ENCODE data around the gene IARS2.
A peak's percentile ranks its signal among the peaks of the same experiment; 100 is the strongest.
"Not testable (repeated sequence)": the region's sequence is repeated elsewhere in the genome, so short reads cannot be mapped to it uniquely, and the experiment has no call there.

Gene IARS2

GRCh38 chr1:220094016-220094911, at the start of gene IARS2:
TSS of gene IARS2 (plus strand) at chr1:220094132. CDS start at chr1:220094217, 85 bp downstream.
- DNase-seq (ENCODE audit: low read depth in 1 of 2, low spot score in 1 of 2), result peak; percentile 70 to 87

- DNase-seq (ENCODE audit: low read depth in 1 of 2, low spot score in 1 of 2), result no peak
Measured at GRCh38 chr1:220044678-220045355, 49.1 kb upstream of the IARS2 start.

- no peak for DNase-seq (ENCODE audit: low read depth in 1 of 2, low spot score in 1 of 2)
Measured at GRCh38 chr1:220045356-220046051, 48.4 kb upstream of the IARS2 start.

GRCh38 chr1:220046052-220046930, 47.6 kb upstream of the IARS2 start, which contains the start of gene EPRS1:
TSS of gene EPRS1 (minus strand) at chr1:220046505. CDS start at chr1:220046388, 117 bp downstream.
- DNase-seq (ENCODE audit: low read depth in 1 of 2, low spot score in 1 of 2), result peak; percentile 84 to 91

- DNase-seq (ENCODE audit: low read depth in 1 of 2, low spot score in 1 of 2), result no peak
Measured at GRCh38 chr1:220056374-220056773, 37.6 kb upstream of the IARS2 start.

GRCh38 chr1:220060876-220061275, 33.1 kb upstream of the IARS2 start:
- DNase-seq (ENCODE audit: low read depth in 1 of 2, low spot score in 1 of 2), result no peak

GRCh38 chr1:220062629-220063028, 31.3 kb upstream of the IARS2 start:
- DNase-seq (ENCODE audit: low read depth in 1 of 2, low spot score in 1 of 2), result no peak

GRCh38 chr1:220067269-220068204, 26.4 kb upstream of the IARS2 start:
- no peak for DNase-seq (ENCODE audit: low read depth in 1 of 2, low spot score in 1 of 2)

- DNase-seq (ENCODE audit: low read depth in 1 of 2, low spot score in 1 of 2), result no peak
Measured at GRCh38 chr1:220076861-220077762, 16.8 kb upstream of the IARS2 start.

GRCh38 chr1:220077887-220078286, 16.0 kb upstream of the IARS2 start:
- DNase-seq (ENCODE audit: low read depth in 1 of 2, low spot score in 1 of 2), result no peak

GRCh38 chr1:220084460-220084859, 9.5 kb upstream of the IARS2 start:
- DNase-seq (ENCODE audit: low read depth in 1 of 2, low spot score in 1 of 2), result no peak

- DNase-seq (ENCODE audit: low read depth in 1 of 2, low spot score in 1 of 2), result not testable (repeated sequence)
Measured at GRCh38 chr1:220086261-220086686, 7.7 kb upstream of the IARS2 start.

GRCh38 chr1:220089650-220090556, 4.0 kb upstream of the IARS2 start, which contains the start of gene BPNT1:
TSS of gene BPNT1 (minus strand) at chr1:220089788. CDS start at chr1:220079846, 9,942 bp downstream.
- peak; percentile 96 to 98 for DNase-seq (ENCODE audit: low read depth in 1 of 2, low spot score in 1 of 2)

- no peak for DNase-seq (ENCODE audit: low read depth in 1 of 2, low spot score in 1 of 2)
Measured at GRCh38 chr1:220092694-220093093, 1.2 kb upstream of the IARS2 start.

GRCh38 chr1:220093361-220094015, 444 bp upstream of the IARS2 start:
- no peak for DNase-seq (ENCODE audit: low read depth in 1 of 2, low spot score in 1 of 2)

GRCh38 chr1:220099826-220100225, 5.9 kb downstream of the IARS2 start:
- no peak for DNase-seq (ENCODE audit: low read depth in 1 of 2, low spot score in 1 of 2)

- DNase-seq (ENCODE audit: low read depth in 1 of 2, low spot score in 1 of 2), result not testable (repeated sequence)
Measured at GRCh38 chr1:220110473-220110872, 16.5 kb downstream of the IARS2 start.

All from activated CD4-positive, alpha-beta T cell treated with anti-CD3 and anti-CD28 coated beads, Interleukin-2, amount 50 U/mL, for 24 hours (primary cell).